Neutrophil (primary cell): ENCODE data around the gene COL15A1.

Experiments
- H3K27ac ChIP-seq: fragments of 200-600 bp; sonication (generic); 2 replicates; pipeline ENCODE4 v1.5.1; 2016; ENCODE audit warnings: mild to moderate bottlenecking, moderate library complexity
- H3K27me3 ChIP-seq: fragments of 200-600 bp; sonication (generic); 2 replicates; pipeline ENCODE4 v1.6.0; 2016; ENCODE audit warnings: mild to moderate bottlenecking
- H3K36me3 ChIP-seq: fragments of 200-600 bp; sonication (generic); 2 replicates; pipeline ENCODE4 v1.5.1; 2017
- H3K4me1 ChIP-seq, 2 experiments: fragments of 200-600 bp in 1 of 2; sonication (generic) in 1 of 2; 1 replicate in 1 of 2; 2 replicates in 1 of 2; pipeline versions ENCODE4 v1.5.1 to v1.6.1; 2013 to 2016; ENCODE audit warnings: low read depth in 1 of 2, low read length in 1 of 2, mild to moderate bottlenecking in 1 of 2, moderate library complexity in 1 of 2; ENCODE audit not compliant: control insufficient read depth in 1 of 2, insufficient read depth in 1 of 2
- H3K4me3 ChIP-seq, 2 experiments: fragments of 200-600 bp in 1 of 2; sonication (generic) in 1 of 2; 1 replicate in 1 of 2; 2 replicates in 1 of 2; pipeline ENCODE4 v1.5.1; 2013 to 2016; ENCODE audit warnings: low read depth in 1 of 2, low read length in 1 of 2, mild to moderate bottlenecking in 1 of 2, moderate library complexity in 1 of 2
- H3K9me3 ChIP-seq: fragments of 200-600 bp; sonication (generic); 2 replicates; pipeline ENCODE4 v1.5.1; 2016
- TF ChIP-seq, protein P1 (sequence below): fragments of 200-600 bp; sonication (generic); IDR thresholded peaks from 2 replicates; pipeline ENCODE4 v1.5.1; 2016; ENCODE audit warnings: antibody characterized with exemption

COL15A1 gene

DNA sequence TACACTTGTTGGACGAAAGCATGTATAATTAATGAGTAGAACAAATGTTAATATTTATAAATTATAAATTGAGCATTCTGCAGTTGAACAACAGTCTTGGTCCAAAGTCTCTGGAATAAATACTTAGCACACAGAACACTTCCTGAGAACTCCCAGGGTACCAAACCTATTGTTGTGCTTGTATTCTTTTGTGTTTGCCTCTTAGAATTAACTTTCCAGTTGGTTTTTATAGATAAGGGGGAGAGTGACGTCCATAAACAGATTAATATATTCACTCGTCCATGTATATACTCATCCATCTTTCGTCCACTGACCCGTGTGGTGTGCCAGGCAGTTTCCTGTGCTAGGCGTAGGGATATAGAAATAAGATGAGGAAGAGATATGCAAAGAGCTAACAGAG is 98.9 kb downstream of the COL15A1 start:
- H3K36me3 ChIP-seq = no peaks in the 10 kb centered on the region
- H3K9me3 ChIP-seq = no peaks in the 10 kb centered on the region
- TF ChIP-seq, protein P1, sequence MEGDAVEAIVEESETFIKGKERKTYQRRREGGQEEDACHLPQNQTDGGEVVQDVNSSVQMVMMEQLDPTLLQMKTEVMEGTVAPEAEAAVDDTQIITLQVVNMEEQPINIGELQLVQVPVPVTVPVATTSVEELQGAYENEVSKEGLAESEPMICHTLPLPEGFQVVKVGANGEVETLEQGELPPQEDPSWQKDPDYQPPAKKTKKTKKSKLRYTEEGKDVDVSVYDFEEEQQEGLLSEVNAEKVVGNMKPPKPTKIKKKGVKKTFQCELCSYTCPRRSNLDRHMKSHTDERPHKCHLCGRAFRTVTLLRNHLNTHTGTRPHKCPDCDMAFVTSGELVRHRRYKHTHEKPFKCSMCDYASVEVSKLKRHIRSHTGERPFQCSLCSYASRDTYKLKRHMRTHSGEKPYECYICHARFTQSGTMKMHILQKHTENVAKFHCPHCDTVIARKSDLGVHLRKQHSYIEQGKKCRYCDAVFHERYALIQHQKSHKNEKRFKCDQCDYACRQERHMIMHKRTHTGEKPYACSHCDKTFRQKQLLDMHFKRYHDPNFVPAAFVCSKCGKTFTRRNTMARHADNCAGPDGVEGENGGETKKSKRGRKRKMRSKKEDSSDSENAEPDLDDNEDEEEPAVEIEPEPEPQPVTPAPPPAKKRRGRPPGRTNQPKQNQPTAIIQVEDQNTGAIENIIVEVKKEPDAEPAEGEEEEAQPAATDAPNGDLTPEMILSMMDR = no peak
- H3K27ac ChIP-seq = no peak overlapping the region
- H3K4me1 ChIP-seq = peaks cover 11% of the 10 kb centered on the region in 2 experiments
- no peak overlapping the region for H3K4me3 ChIP-seq
- peaks cover 93% of the 10 kb centered on the region for H3K27me3 ChIP-seq

DNA sequence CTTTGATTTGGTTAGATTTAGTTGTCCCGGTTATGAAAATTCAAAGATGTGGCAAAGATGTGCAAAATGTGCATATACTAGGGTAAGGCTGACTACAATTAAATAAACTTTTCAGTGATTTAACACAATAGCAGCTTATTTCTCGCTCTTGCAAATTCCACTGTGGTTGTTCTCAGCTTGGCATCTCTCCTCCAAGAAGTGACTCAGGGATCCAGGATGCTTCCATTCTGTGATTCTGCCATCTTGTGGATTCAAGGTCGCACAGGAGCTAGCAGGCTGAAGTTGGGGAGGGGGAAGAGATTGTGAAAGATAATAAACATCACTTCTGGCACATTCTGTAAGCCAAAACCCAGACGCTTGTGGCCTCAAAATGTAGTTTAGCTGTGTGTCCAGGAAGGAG is 101.1 kb downstream of the COL15A1 start:
- H3K36me3 ChIP-seq = no peaks in the 10 kb centered on the region
- H3K4me1 ChIP-seq = peaks cover 11% of the 10 kb centered on the region in 2 experiments
- H3K4me3 ChIP-seq = no peak overlapping the region
- H3K27ac ChIP-seq = no peak overlapping the region
- no peaks in the 10 kb centered on the region for H3K9me3 ChIP-seq
- TF ChIP-seq, protein P1 = no peak
- peaks cover 93% of the 10 kb centered on the region for H3K27me3 ChIP-seq

DNA sequence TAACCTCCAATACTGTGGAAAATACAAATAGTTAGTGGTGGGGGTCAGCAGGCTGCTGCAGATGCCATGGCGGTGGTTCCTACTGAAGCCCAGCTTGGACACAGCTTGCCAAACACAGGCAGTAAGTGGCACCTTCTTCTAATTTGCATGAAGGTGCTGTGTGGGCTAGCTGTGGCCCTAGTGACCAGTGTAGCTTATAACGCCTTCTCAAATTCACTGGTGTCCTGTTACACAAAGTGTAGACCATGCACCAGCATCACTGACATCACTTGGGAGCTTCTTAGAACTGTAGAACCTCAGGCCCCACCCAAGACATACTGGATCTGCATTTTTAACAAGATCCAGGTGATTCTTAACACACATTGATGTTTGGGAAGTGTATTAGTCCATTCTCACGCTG is 102.4 kb downstream of the COL15A1 start:
- Histone ChIP-seq H3K4me1 (peaks cover 6 to 9% of the 10 kb centered on the region in 2 experiments), H3K27me3 (peaks cover 93% of the 10 kb centered on the region), H3K36me3 (no peaks in the 10 kb centered on the region), H3K27ac (no peak overlapping the region), H3K9me3 (no peaks in the 10 kb centered on the region), H3K4me3 (no peak overlapping the region)
- TF ChIP-seq, protein P1 = no peak

DNA sequence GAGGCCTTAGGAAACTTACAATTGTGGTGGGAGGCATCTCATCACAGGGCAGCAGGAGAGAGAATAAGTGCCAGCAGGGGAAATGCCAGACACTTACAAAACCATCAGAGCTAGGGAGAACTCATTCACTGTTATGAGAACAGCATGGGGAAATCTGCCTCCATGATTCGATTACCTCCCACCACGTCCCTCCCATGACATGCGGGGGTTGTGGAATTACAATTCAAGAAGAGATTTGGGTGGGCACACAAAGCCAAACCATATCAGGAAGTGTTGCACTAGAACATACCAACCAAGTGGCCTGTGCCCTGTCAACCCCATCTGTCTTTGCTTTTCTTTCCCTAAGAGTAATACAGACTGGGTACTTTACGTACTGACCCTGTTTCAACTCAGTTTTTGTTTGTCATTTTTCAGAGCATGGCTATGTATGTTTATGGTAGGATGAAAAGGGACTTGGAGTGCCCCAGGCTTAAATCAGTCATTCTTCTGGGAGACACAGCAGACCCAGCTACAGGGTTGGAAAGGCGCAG is 102.9 kb downstream of the COL15A1 start:
- H3K36me3 ChIP-seq = no peaks in the 10 kb centered on the region
- no peaks in the 10 kb centered on the region for H3K9me3 ChIP-seq
- no peak overlapping the region for H3K4me3 ChIP-seq
- peaks cover under 1 to 3% of the 10 kb centered on the region in 2 experiments for H3K4me1 ChIP-seq
- TF ChIP-seq, protein P1 = no peak
- peaks cover 99% of the 10 kb centered on the region for H3K27me3 ChIP-seq
- H3K27ac ChIP-seq = no peak overlapping the region

DNA sequence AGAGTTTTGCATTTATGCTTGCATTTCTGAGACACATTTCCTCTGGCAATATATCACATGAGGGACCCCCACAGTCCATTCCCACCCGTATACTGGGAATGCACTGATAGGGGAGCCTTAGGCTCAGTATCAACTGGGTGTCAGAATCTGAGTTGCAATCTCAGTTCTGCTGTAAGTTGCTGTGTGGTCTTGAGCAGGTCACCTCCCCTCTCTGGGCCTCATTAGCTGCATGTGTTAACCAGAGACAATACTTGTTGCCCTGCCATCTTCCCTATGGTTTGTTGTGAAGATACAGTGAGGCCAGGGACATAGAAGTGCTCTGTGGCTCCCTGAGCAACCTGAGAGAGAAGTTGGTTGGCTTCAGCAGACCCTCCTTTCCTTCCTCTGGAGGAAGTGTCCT is 105.5 kb downstream of the COL15A1 start:
- Histone ChIP-seq H3K36me3 (no peaks in the 10 kb centered on the region), H3K27ac (no peak overlapping the region), H3K27me3 (peaks cover 100% of the 10 kb centered on the region), H3K4me1 (peaks cover 0 to 4% of the 10 kb centered on the region in 2 experiments), H3K4me3 (no peak overlapping the region), H3K9me3 (no peaks in the 10 kb centered on the region)
- TF ChIP-seq, protein P1 = no peak
